Stimulated activated CD8-positive, alpha-beta memory T cell treated with anti-CD3 and anti-CD28 coated beads, Interleukin-4, amount 100 ng/mL, for 48 hours (primary cell): Measurements from ENCODE around the gene ANGPT4.

Experiments used
- DNase-seq: peaks from one replicate; pipeline ENCODE4 v3.0.0-alpha.2; 2020

Gene ANGPT4

GRCh38 chr20:939606-940005, 23.5 kb upstream of the ANGPT4 start:
- no peak for DNase-seq

DNA sequence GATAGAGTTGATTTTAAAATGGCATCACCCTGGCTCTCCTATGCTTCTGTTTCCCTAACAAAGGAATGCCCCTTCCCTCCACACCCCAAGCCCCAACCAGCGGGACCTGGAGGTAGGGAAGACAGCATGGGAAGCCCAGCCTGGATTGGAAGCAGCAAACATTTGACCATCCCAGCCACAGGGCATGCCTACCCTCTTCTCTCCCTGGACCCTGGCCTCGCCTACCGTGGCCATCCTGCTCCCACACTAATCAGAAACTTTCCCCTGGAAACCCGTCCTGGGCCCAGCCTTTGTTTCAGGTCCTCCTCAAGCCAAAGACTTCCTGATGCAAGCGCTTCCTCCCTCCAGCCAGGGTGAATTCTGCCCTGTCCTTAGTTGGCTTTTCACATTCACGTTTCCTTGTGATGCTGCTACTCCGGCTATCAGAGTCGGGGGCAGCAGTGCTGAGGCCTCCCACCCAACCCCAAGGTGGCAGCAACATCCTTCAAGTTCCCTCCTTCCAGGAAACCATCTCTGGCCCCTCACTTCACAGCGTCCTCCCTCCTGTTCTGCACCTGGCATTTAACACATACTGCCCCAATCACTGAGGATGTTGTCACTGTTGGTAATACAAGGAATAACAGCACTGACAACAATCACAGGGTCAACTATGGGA, 18.2 kb upstream of the ANGPT4 start:
- DNase-seq, result no peak

- no peak for DNase-seq
These were observed 16.9 kb upstream of the ANGPT4 start for GRCh38 chr20:933029-933428.

- DNase-seq, result no peak
These were observed 15.3 kb upstream of the ANGPT4 start for GRCh38 chr20:931401-931800.

DNA sequence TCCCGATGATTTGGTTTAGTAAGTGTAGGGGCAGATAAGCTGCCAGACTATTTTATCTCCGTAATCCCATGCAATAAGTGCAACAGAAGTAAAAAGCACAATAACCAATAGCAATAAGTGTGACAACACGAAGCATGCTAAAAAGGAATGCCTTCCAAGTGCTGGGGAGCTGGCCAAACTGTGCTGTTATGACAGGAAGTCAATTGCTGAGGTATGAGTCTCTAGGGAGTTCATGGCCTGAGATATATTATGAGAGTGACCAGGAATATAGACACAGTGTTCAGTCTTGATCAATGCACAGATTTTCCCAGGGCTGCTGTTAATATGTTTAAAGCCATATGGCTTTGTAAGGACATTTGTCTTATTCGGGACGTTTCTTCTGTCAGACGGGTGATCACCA, 10.5 kb upstream of the ANGPT4 start:
- DNase-seq, result no peak

DNA sequence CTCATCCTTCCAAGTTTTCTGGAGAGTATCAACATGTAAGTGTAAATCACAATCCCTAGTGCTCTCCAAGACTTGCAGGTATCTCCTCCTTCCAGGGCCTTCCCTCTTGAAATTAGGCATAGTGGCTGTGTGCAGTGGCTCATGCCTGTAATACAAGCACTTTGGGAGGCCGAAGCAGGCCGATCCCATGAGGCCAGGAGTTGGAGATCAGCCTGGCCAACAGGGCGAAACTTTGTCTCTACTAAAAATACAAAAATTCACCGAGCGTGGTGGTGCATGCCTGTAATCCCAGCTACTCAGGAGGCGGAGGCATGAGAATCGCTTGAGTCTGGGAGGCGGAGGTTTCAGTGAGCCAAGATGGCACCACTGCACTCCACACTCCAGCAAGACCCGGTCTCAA, 9.4 kb upstream of the ANGPT4 start:
- no peak for DNase-seq

GRCh38 chr20:924639-925038, 8.5 kb upstream of the ANGPT4 start:
- no peak for DNase-seq

GRCh38 chr20:922781-923180, 6.6 kb upstream of the ANGPT4 start:
- DNase-seq, result no peak

GRCh38 chr20:921068-921467, 4.9 kb upstream of the ANGPT4 start:
- DNase-seq, result no peak

- DNase-seq, result no peak
These were observed 4.2 kb upstream of the ANGPT4 start for GRCh38 chr20:920311-920710.

DNA sequence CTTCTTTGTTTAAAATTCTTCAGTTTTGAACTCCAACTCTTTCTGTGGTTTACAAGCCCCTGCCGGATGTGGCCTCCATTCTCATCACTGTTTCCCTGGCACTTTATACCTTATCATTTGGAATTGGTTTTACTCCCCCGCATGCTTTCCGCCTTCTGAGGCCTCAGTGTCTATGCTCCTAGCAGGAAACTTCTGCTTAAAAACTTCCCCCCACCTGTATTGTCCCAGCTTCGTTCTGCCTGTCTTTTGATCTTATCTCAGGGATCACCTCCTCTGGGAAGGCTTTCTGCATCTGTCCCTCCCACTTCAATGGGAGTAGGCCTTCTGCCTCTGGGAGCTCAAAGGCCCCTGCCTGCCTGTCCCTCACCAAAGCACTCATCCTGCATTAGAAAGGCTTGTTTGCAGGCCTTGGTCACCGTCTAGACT, 3.4 kb upstream of the ANGPT4 start:
- DNase-seq, result no peak

GRCh38 chr20:917416-917815, 1.3 kb upstream of the ANGPT4 start:
- DNase-seq, result no peak

GRCh38 chr20:916825-917224, 691 bp upstream of the ANGPT4 start:
- DNase-seq, result no peak

DNA sequence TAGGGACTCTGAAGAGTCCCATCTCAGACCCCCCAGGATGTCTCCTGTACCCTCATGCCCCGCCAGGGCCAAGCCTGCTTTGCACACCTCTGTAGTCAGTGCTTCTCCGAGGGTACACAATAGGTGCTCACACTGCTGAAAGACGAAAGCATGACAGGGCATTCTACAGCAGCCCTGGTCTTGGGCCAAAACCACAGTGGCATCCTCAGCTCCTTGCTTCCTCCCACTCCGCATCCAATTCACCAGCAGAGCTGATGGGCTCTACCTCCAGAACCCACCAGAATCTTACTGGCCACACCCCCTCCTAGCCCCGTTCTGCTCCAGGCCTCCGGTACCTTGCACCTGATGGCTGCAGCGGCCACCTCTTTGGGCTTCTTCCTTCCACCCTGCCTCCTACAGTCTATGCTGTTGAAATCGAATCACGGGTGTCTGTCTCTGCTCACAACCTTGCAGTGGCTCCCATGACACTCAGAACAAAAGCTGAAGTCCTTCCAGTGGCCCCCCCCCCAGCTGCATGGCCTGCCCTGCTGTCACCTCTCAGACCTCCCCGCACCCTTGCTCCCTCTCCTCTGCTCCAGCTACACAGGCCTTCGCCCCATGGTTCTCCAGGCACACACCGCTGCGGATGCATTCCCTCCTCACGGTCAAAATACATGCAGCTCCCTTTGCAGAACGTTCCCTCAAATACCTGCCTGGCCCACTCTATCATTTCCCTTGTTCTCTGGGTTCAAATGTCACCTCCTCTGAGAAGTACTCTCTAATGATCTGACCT, 1.2 kb downstream of the ANGPT4 start:
- DNase-seq, result no peak

GRCh38 chr20:913306-913849, 2.8 kb downstream of the ANGPT4 start:
- no peak for DNase-seq

- no peak for DNase-seq
These were observed 4.1 kb downstream of the ANGPT4 start for GRCh38 chr20:911882-912600.

DNA sequence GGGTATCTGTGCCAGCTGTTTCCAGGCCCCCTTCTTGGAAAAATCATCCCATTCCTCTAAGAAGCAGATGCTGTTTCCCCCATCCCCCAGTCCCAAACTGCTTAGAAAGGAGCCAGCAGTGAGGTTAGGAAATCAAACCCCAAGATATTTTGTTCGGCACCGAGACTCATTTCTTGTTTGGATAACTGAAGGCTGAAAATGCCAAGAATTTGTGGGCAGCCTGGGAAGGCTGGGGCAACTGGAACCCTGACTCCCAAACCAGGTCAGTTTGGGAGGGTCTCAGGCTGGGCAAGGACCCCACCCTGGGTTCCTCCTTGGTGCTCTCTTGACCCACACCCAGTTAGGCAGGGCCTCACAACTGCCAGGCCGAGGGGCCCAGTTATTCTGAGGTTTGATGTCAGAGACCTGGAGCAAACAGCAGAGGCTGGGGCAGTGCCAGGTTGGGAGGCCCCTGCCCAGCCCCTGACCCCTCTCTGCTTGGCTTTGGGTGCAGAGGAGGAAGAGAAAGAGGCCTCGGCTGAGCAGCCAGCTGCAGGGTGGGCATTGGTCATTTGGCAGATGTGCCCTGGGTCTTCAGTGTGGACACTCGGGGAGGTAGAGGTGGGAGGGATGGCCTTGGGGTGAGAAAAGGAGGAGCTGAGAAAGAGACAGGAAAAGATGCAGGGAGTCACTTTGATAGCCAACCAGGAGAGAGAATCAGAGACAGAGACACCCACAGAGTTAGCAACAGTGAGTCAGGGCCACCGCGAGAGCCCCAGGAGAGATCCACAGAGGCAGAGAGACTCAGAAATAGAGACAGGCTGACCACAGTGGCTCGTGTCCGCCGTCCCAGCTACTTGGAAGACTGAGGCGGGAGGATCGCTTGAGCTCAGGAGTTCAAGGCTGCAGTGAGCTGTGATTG, 5.0 kb downstream of the ANGPT4 start:
- no peak for DNase-seq

DNA sequence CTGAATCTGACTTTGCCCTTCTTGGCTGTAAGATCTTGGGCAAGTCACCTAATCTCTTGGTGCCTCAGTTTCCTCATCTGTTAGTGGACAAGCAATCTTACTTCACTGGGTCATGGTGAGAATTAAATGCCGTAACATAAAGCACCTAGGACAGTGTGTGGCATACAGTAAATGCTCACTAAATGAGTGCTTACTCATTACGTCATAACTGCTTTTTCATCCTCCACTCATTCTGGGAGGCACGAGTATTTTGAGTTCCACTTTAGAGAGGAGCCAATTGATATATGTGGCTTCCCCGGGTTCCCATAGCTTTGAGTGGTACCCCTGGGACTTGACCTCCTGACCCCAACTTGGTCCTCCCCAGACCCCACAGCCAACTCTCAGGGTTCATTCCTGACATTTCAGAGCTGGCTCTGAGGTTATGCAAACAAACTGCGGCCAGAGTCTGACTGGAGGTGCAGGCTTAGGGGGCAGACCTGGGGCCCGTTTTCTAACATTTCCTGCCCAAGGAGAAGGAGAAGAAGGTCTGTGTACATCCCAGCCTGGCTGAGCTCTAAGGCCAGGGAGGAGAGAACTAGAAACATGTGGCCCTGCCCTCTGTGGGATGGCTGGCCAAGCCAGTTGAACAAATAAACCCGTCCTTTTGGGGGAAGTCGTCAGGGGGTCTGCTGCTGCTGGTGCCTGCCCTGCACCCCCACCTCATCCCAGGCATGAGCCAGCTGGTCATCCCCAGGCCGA, 5.8 kb downstream of the ANGPT4 start:
- DNase-seq, result no peak

DNA sequence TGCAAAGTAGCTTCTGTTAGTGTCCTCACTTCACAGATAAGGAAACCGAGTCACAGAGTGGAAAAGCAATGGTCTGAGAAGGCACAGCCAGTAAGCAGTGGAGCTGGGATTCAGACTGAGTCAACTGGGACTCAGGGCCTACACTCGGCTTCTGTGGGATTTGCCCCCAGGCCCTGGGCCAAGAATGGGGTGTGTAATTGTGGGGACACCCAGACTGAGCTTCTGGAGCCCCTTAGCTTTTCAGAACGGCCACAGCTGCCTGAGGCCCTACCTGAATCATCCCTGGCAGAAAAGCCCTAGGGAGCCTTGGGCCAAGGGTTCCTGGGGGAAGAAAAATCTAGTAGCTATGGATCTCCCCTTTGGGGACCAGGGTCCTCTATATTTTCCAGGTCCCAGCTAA, 6.5 kb downstream of the ANGPT4 start:
- DNase-seq, result no peak

DNA sequence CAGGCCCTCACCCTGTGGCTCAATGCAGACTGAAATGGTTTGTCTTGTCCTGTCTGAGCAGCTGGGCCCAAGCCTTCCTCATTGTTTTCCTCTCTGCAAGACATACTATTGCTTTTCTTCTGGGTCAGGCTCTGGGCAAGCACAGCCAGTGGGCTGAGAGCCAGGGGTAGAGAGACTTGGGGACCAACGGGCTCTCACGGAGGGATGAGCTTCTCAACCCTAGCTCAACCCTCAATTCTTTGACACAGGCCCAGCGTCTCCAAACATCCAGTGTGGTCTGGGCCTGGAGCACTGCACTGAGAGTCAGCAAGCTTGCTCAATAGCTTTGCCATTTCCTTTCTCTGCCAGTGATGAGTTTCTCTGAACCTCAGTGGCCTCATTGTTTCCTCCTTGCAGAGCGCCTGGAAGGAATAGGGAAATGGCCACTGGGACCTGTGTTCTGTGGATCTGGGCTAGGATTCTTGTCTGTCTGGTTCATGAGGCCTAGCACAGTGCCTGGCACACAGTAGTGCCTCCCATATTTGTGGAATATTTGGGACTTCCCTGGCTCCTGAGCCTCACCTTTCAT, 9.3 kb downstream of the ANGPT4 start:
- no peak for DNase-seq

DNA sequence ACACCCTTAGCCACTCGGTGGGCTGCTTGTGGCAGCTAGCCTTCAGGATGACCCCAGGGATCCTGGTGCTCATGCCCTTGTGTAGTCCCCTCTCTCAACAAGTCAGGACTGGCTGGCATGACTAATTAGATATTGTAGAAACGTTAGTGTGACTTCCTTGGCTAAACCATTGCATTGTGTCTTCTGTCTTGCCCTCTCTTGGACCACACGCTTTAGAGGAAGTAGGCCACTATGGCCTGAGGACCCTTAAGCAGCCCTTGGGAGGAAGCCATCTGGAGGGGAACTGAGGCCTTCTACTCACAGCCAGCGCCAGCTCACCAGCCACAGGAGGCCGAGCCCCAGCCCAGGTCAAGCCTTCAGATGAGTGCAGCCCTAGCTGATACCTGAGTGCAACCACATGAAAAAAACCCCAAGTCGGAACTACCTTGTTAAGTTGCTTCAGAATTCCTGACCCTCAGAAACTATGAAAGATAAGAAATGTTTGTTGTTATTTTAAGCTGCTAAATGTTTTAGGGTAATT, 10.1 kb downstream of the ANGPT4 start:
- no peak for DNase-seq
